ENCODE measurements around the gene ABCC4. TPM values are rescaled to one million over a fixed set of nuclear protein-coding genes. Genes with fewer than 3 reads are reported as not detected.

The ABCC4 gene
- total and polyA plus RNA-seq, 4 donors: 0.74 to 22.5 (median 2.0) TPM

DNA sequence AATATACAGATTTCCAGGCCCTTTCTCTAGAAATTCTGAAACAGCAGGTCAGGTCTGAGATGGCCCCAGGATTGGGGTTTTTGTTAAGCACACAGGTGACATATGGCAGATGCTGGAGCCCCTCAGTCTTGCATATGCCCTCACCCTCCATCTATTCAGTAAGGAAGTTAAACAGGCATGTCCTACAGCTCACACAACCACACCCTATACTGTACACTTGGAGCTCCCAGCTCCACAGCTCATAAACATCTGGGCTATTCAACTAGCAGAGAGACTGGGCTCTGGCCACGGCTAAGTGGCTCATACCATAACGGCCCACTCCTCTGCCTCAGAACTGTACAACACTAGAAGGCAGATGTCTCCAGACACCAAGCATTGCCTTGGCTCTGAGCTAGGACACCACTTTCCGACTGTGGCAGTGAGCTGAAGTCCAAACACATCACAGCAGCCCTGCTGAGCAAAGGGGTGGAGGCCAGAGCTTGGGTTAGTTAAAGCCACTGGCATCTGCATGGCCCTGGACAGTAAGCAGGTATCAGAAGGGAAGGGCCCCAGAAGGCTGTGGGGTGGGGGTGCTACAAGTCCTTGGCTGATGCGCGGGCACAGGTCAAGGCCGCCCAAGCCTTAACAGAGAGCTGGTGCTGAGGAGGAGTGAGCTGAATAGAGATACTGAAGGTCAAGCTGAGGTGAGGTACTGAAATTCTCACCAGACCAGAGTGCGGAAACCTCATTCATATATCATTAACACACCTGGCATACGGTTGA lies 79.1 kb downstream of the ABCC4 start (continued):
- TF ChIP-seq, protein P1, sequence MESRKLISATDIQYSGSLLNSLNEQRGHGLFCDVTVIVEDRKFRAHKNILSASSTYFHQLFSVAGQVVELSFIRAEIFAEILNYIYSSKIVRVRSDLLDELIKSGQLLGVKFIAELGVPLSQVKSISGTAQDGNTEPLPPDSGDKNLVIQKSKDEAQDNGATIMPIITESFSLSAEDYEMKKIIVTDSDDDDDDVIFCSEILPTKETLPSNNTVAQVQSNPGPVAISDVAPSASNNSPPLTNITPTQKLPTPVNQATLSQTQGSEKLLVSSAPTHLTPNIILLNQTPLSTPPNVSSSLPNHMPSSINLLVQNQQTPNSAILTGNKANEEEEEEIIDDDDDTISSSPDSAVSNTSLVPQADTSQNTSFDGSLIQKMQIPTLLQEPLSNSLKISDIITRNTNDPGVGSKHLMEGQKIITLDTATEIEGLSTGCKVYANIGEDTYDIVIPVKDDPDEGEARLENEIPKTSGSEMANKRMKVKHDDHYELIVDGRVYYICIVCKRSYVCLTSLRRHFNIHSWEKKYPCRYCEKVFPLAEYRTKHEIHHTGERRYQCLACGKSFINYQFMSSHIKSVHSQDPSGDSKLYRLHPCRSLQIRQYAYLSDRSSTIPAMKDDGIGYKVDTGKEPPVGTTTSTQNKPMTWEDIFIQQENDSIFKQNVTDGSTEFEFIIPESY (IDR thresholded peaks at IDR 0.05): no peak
- no peak for TF ChIP-seq NR2F2 (IDR thresholded peaks at IDR 0.05)
- TF ChIP-seq, protein P2, sequence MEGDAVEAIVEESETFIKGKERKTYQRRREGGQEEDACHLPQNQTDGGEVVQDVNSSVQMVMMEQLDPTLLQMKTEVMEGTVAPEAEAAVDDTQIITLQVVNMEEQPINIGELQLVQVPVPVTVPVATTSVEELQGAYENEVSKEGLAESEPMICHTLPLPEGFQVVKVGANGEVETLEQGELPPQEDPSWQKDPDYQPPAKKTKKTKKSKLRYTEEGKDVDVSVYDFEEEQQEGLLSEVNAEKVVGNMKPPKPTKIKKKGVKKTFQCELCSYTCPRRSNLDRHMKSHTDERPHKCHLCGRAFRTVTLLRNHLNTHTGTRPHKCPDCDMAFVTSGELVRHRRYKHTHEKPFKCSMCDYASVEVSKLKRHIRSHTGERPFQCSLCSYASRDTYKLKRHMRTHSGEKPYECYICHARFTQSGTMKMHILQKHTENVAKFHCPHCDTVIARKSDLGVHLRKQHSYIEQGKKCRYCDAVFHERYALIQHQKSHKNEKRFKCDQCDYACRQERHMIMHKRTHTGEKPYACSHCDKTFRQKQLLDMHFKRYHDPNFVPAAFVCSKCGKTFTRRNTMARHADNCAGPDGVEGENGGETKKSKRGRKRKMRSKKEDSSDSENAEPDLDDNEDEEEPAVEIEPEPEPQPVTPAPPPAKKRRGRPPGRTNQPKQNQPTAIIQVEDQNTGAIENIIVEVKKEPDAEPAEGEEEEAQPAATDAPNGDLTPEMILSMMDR (IDR thresholded peaks at IDR 0.05; ENCODE audit: low read depth, low read length, missing input control): no peak

DNA sequence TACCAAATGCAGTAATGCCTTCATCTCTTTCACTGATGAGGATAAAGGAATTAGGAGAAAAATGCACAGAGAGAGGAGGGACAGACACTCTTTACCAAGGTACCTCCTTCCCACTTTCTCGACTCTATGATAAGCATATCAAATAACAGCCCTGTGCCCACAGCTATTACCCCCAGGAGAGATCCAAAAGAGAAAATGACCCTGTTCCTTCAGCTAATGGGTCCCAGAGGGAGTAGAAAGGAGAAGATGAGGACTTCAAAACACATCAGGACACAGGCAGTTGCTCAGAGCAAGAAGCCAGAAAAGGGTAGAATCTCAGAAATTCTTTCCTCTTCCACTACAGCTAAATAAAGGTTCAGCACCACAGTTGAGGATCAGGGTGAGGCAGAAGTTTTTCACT lies 80.6 kb downstream of the ABCC4 start:
- Histone ChIP-seq H3K9ac (ENCODE audit: low read depth in 1 of 2, low read length in 2 of 2) (no peak overlapping the region), H3K27ac (ENCODE audit: low read depth in 1 of 2, low read length in 2 of 2) (no peak overlapping the region), H3K9me3 (ENCODE audit: control insufficient read depth in 4 of 4, low read length in 3 of 4) (no peaks in the 10 kb centered on the region), H3K4me1 (ENCODE audit: control insufficient read depth in 4 of 4, insufficient read depth in 4 of 4, low read length in 3 of 4) (no peaks in the 10 kb centered on the region), H3K4me3 (ENCODE audit: low read depth in 1 of 3, low read length in 3 of 3) (no peak overlapping the region), H3K36me3 (ENCODE audit: control insufficient read depth in 4 of 4, insufficient read depth in 3 of 4, low read depth in 1 of 4, low read length in 3 of 4) (no peaks in the 10 kb centered on the region), H3K27me3 (ENCODE audit: control insufficient read depth in 4 of 4, insufficient read depth in 4 of 4, low read length in 3 of 4) (no peaks in the 10 kb centered on the region)
- DNase-seq (ENCODE audit: low spot score): no peak
- 94% methylated on average over 1 of the region's 1 CpG for WGBS
- TF ChIP-seq, protein P2 (IDR thresholded peaks at IDR 0.05; ENCODE audit: low read depth, low read length, missing input control): no peak
- TF ChIP-seq TAF1 (conservative IDR thresholded peaks at IDR 0.05) (no peak), RAD21 (IDR thresholded peaks at IDR 0.05) (no peak), FOXA2 (IDR thresholded peaks at IDR 0.05) (no peak), RXRA (IDR thresholded peaks at IDR 0.05) (no peak), HNF4A (conservative IDR thresholded peaks at IDR 0.05) (no peak), FOXA1 (IDR thresholded peaks at IDR 0.05) (no peak), NR2F2 (IDR thresholded peaks at IDR 0.05) (no peak), YY1 (IDR thresholded peaks at IDR 0.05) (no peak)
- TF ChIP-seq, protein P3, sequence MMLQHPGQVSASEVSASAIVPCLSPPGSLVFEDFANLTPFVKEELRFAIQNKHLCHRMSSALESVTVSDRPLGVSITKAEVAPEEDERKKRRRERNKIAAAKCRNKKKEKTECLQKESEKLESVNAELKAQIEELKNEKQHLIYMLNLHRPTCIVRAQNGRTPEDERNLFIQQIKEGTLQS (IDR thresholded peaks at IDR 0.05): no peak
- TF ChIP-seq, protein P4, sequence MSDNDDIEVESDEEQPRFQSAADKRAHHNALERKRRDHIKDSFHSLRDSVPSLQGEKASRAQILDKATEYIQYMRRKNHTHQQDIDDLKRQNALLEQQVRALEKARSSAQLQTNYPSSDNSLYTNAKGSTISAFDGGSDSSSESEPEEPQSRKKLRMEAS (IDR thresholded peaks at IDR 0.05): no peak
- TF ChIP-seq, protein P1 (IDR thresholded peaks at IDR 0.05): no peak
